AG09309 (cell line): ENCODE results near the gene CTU2.

ENCODE experiments used
- DNase-seq: peaks from one replicate; pipeline ENCODE4 v3.0.0-alpha.2; 2010; ENCODE audit warnings: low read depth
- H3K4me3 ChIP-seq: 2 replicates; pipeline ENCODE4 v1.5.1; 2011; ENCODE audit warnings: mild to moderate bottlenecking, low read depth, low read length, moderate library complexity; ENCODE audit not compliant: control insufficient read depth
- TF ChIP-seq, protein P1 (sequence below): IDR thresholded peaks from 2 replicates; pipeline ENCODE4 v1.5.1; 2011; ENCODE audit warnings: mild to moderate bottlenecking, low read depth, low read length, inconsistent platforms; ENCODE audit not compliant: insufficient read depth, control insufficient read depth; ENCODE audit errors: missing control alignments

The CTU2 gene

DNA sequence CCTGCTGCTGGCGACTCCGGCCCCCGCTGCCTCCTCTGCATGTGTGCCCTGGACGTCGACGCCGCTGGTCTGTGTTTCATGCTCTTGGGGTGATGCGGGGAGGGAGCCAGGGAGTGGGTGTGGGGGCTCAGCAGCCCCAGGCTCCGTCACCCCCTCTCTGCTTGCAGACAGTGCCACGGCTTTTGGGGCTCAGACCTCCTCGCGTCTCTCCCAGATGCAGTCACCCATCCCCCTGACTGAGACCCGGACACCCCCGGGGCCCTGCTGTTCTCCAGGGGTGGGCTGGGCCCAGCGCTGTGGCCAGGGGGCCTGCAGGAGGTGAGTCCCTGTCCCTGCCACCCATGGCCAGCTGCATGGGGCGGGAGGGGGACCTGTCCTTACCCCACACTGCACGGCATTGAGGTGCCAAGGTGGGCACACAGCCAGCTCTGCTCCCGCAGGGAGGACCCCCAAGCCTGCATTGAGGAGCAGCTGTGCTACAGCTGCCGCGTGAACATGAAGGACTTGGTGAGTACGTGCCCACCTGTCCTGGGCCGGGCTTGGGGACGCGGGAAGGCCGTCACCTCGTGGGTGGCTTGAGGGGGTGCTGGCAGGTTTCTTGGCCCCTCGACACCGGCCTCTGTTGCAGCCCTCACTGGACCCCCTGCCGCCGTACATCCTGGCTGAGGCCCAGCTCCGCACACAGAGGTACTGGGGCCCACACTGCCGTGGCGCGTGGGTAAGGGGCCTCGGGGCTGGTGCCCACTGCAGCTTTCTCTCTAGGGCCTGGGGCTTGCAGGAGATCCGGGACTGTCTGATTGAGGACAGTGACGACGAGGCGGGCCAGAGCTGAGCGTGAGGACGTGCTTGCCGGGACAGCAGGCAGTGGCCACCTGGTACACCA is 8.4 kb downstream of the CTU2 start:
- TF ChIP-seq, protein P1, sequence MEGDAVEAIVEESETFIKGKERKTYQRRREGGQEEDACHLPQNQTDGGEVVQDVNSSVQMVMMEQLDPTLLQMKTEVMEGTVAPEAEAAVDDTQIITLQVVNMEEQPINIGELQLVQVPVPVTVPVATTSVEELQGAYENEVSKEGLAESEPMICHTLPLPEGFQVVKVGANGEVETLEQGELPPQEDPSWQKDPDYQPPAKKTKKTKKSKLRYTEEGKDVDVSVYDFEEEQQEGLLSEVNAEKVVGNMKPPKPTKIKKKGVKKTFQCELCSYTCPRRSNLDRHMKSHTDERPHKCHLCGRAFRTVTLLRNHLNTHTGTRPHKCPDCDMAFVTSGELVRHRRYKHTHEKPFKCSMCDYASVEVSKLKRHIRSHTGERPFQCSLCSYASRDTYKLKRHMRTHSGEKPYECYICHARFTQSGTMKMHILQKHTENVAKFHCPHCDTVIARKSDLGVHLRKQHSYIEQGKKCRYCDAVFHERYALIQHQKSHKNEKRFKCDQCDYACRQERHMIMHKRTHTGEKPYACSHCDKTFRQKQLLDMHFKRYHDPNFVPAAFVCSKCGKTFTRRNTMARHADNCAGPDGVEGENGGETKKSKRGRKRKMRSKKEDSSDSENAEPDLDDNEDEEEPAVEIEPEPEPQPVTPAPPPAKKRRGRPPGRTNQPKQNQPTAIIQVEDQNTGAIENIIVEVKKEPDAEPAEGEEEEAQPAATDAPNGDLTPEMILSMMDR: no peak
- no peak for DNase-seq
- no peak overlapping the region for H3K4me3 ChIP-seq

- TF ChIP-seq, protein P1: no peak
- DNase-seq: no peak
- H3K4me3 ChIP-seq: no peak overlapping the region
These were observed 9.2 kb downstream of the CTU2 start for GRCh38 chr16:88715312-88716190.

- DNase-seq: no peak
- H3K4me3 ChIP-seq: no peak overlapping the region
- TF ChIP-seq, protein P1: no peak
These were observed 9.9 kb downstream of the CTU2 start for GRCh38 chr16:88716201-88716600.

GRCh38 chr16:88716601-88717001 is 10.3 kb downstream of the CTU2 start:
- DNase-seq: no peak
- no peak overlapping the region for H3K4me3 ChIP-seq
- TF ChIP-seq, protein P1: no peak

- DNase-seq: no peak
- TF ChIP-seq, protein P1: no peak
- H3K4me3 ChIP-seq: no peak overlapping the region
These were observed 11.9 kb downstream of the CTU2 start for GRCh38 chr16:88718178-88718577.

GRCh38 chr16:88719267-88719932 is 13.1 kb downstream of the CTU2 start:
- DNase-seq: no peak
- TF ChIP-seq, protein P1: no peak
- H3K4me3 ChIP-seq: no peak overlapping the region
